Mesothelial cell of epicardium (in vitro differentiated cells): ENCODE data around the gene STRIP1. TPM values are rescaled to one million over a fixed set of nuclear protein-coding genes. Genes with fewer than 3 reads are reported as not detected.
A peak's percentile ranks its signal among the peaks of the same experiment; 100 is the strongest.
"Not testable (repeated sequence)": the region's sequence is repeated elsewhere in the genome, so short reads cannot be mapped to it uniquely, and the experiment has no call there.

Experiments
- DNase-seq, 2 experiments: peaks; one replicate each; pipeline ENCODE4 v3.0.0; 2021; ENCODE audit warnings: low spot score in 2 of 2; ENCODE audit not compliant: unreplicated experiment in 2 of 2
- H3K27ac Mint-ChIP-seq: 2 replicates; pipeline ENCODE4 v1.8.0; 2021; ENCODE audit warnings: mixed read lengths
- H3K27me3 Mint-ChIP-seq: 2 replicates; pipeline ENCODE4 v1.8.0; 2021; ENCODE audit warnings: low read depth, mixed read lengths
- H3K36me3 Mint-ChIP-seq: 2 replicates; pipeline ENCODE4 v1.8.0; 2021; ENCODE audit warnings: mixed read lengths
- H3K4me1 Mint-ChIP-seq: 2 replicates; pipeline ENCODE4 v1.8.0; 2021; ENCODE audit warnings: mixed read lengths
- H3K4me3 Mint-ChIP-seq: 2 replicates; pipeline ENCODE4 v1.8.0; 2021; ENCODE audit warnings: mild to moderate bottlenecking, moderate library complexity, mixed read lengths
- H3K9me3 Mint-ChIP-seq: 2 replicates; pipeline ENCODE4 v1.8.0; 2021; ENCODE audit warnings: mixed read lengths
- total RNA-seq: library from RNA; stranded (reverse); gene quantifications from 3 replicates; pipeline ENCODE4 v1.2.1, GENCODE V29; 2021
- TF ChIP-seq, protein P1 (sequence below): fragments of 200-600 bp; sonication (generic); IDR thresholded peaks from one replicate; pipeline ENCODE4 v1.5.0; 2021; ENCODE audit warnings: antibody characterized with exemption; ENCODE audit not compliant: unreplicated experiment

Gene STRIP1
- total RNA-seq, 1 donor from 2014 or later = 96.0 TPM

DNA sequence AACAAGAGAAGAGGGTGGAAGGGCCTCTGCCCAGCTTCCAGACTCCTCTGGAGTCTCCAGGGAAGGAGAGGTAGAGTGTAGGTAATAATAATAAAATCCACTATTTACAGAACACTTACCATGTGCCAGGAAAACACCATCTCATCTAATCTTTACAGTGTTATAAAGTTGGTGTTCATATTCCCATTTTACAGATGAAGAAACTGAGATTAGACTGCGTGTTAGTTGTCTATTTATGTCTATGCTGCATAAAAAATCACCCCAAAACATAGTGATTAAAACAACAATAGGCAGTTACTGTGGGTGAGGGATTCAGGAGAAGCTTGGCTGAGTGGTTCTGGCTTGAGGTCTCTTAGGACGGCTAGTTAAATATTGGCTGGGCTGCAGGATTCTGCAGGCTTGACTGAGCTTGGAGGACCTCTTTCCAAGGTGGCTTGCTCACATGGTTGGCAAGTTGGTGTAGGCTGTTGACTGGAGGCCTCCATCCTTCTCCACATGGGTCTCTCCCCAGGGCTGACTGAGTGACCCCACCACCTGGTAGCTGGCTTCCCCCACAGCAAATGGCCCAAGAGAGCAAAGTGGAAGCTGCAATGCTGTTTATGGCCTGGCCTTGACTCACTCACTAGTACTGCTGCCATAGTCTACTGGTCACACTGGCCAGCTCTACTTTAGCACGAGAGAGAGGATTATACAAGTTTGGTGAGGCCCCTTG lies 42.5 kb downstream of the STRIP1 start:
- Mint-ChIP-seq H3K9me3 (no peaks in the 10 kb centered on the region), H3K4me3 (no peak overlapping the region), H3K4me1 (peaks cover 55% of the 10 kb centered on the region), H3K27me3 (no peaks in the 10 kb centered on the region), H3K36me3 (peaks cover 49% of the 10 kb centered on the region), H3K27ac (no peak overlapping the region)
- no peak for DNase-seq
- TF ChIP-seq, protein P1, sequence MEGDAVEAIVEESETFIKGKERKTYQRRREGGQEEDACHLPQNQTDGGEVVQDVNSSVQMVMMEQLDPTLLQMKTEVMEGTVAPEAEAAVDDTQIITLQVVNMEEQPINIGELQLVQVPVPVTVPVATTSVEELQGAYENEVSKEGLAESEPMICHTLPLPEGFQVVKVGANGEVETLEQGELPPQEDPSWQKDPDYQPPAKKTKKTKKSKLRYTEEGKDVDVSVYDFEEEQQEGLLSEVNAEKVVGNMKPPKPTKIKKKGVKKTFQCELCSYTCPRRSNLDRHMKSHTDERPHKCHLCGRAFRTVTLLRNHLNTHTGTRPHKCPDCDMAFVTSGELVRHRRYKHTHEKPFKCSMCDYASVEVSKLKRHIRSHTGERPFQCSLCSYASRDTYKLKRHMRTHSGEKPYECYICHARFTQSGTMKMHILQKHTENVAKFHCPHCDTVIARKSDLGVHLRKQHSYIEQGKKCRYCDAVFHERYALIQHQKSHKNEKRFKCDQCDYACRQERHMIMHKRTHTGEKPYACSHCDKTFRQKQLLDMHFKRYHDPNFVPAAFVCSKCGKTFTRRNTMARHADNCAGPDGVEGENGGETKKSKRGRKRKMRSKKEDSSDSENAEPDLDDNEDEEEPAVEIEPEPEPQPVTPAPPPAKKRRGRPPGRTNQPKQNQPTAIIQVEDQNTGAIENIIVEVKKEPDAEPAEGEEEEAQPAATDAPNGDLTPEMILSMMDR = no peak

DNA sequence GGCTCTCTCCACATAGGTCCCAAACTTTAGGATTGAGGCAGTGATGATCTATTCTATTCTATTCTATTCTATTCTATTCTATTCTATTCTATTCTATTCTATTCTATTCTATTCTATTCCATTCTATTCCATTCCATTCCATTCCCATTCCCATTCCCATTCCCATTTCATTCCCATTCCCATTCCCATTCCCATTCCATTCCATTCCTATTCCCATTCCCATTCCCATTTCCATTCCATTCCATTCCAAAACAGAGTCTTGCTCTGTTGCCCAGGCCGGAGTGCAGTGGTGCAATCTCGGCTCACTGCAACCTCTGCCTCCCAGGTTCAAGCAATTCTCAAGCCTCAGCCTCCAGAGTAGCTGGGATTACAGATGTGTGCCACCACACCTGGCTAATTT lies 45.6 kb downstream of the STRIP1 start:
- Mint-ChIP-seq H3K27me3 (peaks cover 10% of the 10 kb centered on the region), H3K36me3 (peaks cover 43% of the 10 kb centered on the region)

DNA sequence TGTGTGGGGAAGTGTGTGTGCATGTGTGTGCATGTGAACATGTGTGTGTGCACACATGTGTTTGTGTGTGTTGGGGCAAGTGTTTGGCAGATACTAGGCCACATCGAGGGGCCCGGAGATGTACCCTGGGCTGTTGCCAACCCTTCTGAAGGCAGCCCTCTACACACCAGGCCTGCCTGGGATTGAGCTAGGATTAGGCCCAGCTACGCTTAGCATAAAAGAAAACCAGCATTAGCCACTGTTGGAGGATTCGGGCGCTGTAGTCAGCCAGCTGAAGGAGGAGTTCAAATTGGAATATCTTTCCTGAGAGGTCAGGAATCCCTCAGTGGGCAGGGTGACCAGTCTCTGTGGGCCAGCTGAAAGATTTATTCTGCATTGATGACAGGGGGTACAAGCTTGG lies 46.6 kb downstream of the STRIP1 start:
- H3K4me3 Mint-ChIP-seq = no peak overlapping the region
- H3K27ac Mint-ChIP-seq = peak overlapping the region; percentile 43
- peaks cover 10% of the 10 kb centered on the region for H3K27me3 Mint-ChIP-seq

More for the DNA sequence above, 45.6 kb downstream of the STRIP1 start:
- H3K9me3 Mint-ChIP-seq, H3K27ac Mint-ChIP-seq, DNase-seq, H3K4me3 Mint-ChIP-seq: not testable (repeated sequence)
- peaks cover 41% of the 10 kb centered on the region for H3K4me1 Mint-ChIP-seq

DNA sequence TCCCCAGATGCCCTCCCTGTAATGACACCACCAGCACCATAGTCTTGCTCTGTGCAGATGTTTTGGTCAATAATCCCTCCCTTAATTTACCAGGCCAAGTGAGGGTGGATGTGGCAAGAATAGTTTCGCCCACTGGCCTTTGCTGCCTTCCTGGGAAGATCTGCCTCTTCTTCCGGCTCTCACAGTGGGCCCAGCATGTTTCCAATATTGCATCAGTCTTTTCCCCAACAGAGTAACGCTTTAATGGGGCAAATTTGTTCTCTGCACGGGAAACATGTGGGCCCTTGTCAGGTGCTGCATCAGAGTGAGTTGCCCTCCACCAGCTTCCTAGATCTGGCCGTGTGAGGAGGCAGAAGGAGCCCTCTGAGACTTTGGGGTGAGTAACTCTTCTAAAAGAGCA lies 48.1 kb downstream of the STRIP1 start:
- no peak overlapping the region for H3K27ac Mint-ChIP-seq
- TF ChIP-seq, protein P1 = no peak
- no peak for DNase-seq
- peaks cover 10% of the 10 kb centered on the region for H3K27me3 Mint-ChIP-seq
- H3K4me3 Mint-ChIP-seq = peak overlapping the region; percentile 8
- H3K9me3 Mint-ChIP-seq = no peaks in the 10 kb centered on the region
- peaks cover 29% of the 10 kb centered on the region for H3K36me3 Mint-ChIP-seq
- H3K4me1 Mint-ChIP-seq = peaks cover 54% of the 10 kb centered on the region

More for the DNA sequence above, 46.6 kb downstream of the STRIP1 start:
- TF ChIP-seq, protein P1 = no peak
- Mint-ChIP-seq H3K4me1 (peaks cover 44% of the 10 kb centered on the region), H3K9me3 (no peaks in the 10 kb centered on the region), H3K36me3 (peaks cover 36% of the 10 kb centered on the region)
- DNase-seq = no peak

DNA sequence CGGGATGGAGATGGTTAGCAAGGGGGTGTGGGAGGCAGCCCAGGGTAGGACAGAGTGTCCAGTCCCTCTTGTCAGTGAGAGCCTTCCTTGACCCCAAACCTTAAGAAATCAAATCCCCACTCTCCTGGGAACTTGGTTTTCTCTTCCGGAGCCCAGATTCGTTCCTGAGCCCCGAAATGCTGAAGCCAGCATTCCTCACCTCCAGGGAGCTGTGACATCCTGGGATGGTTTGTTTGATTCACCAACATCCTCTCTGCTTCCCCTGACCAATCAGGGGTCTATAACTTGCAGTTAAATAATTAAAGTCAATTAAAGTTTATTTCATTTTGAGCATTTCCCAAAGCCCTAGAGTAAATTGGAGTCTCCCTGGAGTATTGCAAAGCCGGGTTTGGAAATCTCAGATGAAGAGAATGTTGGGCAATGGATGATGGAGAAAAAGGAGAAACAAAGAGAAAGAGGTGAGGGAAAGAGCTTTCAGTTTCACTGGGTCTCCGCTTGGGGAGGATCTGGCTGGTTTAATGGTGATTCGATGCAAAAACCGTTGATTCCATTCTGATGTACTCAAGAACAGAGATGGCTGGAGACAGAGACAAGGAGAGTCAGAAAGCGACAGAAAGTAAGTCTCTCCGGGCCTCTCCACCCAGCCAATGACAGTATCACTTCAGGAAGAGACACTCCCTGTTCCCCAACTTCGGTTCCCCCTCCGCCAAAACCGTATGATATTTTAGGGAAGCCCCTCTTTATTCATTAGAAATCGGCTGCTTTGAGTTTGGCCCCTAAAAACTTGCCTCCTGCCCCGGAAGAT lies 48.8 kb downstream of the STRIP1 start:
- peaks cover 24% of the 10 kb centered on the region for H3K36me3 Mint-ChIP-seq
- no peak for DNase-seq
- TF ChIP-seq, protein P1 = no peak
- peak overlapping the region; percentile 59 for H3K4me3 Mint-ChIP-seq
- H3K4me1 Mint-ChIP-seq = peaks cover 62% of the 10 kb centered on the region
- no peaks in the 10 kb centered on the region for H3K9me3 Mint-ChIP-seq
- peaks cover 12% of the 10 kb centered on the region for H3K27me3 Mint-ChIP-seq
- peak overlapping the region; percentile 37 for H3K27ac Mint-ChIP-seq

DNA sequence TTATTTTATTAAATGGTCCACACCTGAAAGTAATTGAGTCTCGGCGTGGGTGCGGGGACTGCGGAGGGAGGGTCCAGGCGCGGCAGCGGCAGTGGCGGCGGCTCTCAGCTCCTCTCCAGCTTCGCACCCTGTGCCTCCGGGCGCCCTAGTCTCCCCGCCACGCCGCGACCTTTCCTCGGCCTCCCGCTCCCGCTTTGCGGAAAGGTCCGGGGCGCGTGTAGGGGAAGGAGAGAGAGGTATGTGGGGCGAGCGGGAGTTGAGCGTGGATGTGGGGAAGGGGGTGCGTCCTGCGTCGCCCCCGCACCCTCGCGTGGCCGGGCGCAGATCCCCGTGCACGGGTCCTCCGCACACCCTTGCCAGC lies 49.4 kb downstream of the STRIP1 start:
- H3K27ac Mint-ChIP-seq = peak overlapping the region; percentile 77
- H3K27me3 Mint-ChIP-seq = peaks cover 12% of the 10 kb centered on the region
- peaks cover 67% of the 10 kb centered on the region for H3K4me1 Mint-ChIP-seq
- H3K9me3 Mint-ChIP-seq = no peaks in the 10 kb centered on the region
- TF ChIP-seq, protein P1 = no peak
- H3K4me3 Mint-ChIP-seq = peak overlapping the region; percentile 59
- H3K36me3 Mint-ChIP-seq = peaks cover 18% of the 10 kb centered on the region
- no peak for DNase-seq
